ENCODE data around the gene ATP8B3.
A peak's percentile ranks its signal among the peaks of the same experiment; 100 is the strongest.

Gene ATP8B3

GRCh38 chr19:1814833-1815604 is 2.9 kb upstream of the ATP8B3 start:
- in situ Hi-C loops (cut with HindIII; ENCODE audit: low sequenced_read_pairs): no loop called here
- no peak overlapping the region for H3K4me3 ChIP-seq (ENCODE audit: low read depth, low read length)
- TF ChIP-seq, protein P1, sequence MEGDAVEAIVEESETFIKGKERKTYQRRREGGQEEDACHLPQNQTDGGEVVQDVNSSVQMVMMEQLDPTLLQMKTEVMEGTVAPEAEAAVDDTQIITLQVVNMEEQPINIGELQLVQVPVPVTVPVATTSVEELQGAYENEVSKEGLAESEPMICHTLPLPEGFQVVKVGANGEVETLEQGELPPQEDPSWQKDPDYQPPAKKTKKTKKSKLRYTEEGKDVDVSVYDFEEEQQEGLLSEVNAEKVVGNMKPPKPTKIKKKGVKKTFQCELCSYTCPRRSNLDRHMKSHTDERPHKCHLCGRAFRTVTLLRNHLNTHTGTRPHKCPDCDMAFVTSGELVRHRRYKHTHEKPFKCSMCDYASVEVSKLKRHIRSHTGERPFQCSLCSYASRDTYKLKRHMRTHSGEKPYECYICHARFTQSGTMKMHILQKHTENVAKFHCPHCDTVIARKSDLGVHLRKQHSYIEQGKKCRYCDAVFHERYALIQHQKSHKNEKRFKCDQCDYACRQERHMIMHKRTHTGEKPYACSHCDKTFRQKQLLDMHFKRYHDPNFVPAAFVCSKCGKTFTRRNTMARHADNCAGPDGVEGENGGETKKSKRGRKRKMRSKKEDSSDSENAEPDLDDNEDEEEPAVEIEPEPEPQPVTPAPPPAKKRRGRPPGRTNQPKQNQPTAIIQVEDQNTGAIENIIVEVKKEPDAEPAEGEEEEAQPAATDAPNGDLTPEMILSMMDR (IDR thresholded peaks at IDR 0.05; ENCODE audit: low read depth, low read length, missing control alignments): no peak
- DNase-seq (ENCODE audit: low read depth): no peak

DNA sequence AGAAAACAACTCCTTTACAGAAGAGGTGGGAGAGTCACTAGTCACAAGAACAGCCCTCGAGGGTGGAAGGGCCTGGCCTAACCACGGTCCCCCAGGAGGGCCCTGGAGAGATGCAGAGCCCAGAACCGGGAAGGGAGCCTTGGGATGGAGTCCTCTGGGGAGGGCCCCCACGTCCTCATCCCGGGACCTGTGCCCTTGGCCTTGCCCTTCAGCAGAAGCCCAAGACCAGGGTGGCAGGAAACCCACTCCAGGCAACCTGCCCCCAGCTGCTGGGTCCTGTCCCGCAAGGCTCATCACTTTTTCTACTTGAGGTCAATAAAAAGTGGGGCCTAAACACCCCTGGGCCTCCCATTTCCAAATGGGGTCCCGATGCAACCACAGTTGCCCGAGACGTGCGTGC is 2.3 kb upstream of the ATP8B3 start:
- DNase-seq (ENCODE audit: low read depth): no peak
- in situ Hi-C loops (cut with HindIII; ENCODE audit: low sequenced_read_pairs): no loop called here
- TF ChIP-seq, protein P1 (IDR thresholded peaks at IDR 0.05; ENCODE audit: low read depth, low read length, missing control alignments): no peak
- no peak overlapping the region for H3K4me3 ChIP-seq (ENCODE audit: low read depth, low read length)

DNA sequence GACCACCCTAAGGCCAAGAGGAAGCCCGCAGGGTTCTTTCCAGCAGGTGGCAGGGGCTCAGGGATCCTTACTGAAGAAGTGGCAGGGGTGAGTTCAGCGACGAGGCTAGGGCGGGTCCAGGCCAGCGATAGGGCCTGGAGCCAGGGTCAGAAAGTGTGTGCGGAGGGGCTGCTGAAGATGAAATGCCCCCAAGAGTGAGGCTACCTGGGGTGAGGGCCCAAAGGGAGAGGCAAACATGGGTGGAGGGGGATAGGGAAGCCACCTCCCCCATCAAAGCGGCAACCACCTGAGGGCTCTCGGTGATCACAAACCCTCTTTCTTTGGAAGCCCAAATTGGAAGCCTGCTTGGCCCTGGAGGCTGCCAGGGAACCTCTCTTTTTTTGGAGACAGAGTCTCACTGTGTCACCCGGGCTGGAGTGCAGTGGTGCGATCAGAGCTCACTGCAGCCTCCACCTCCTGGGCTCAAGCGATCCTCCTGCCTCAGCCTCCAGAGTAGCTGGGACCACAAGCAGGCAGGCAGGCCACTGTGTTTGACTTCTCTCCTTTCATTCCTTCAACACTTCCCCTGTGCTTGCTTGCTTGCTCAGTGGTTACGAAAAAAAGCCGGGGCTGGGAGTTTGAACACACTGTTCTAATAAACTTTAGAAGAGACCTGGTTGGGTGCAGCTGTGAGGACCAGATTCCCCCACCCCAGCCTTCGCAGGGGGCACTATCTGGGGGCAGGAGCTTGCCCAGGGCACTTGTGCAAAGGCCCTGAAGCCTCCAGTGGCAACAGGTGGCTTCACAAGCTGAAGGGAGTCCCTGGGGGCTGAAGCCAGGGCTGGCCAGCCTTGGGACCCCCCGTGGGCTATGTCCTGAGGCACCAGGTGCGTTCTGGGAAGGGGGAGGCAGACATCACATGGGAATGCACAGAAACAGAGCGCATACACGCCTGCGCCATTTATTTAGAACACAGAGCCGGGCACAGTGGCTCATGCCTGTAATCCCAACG is 1.4 kb upstream of the ATP8B3 start:
- in situ Hi-C loops (cut with HindIII; ENCODE audit: low sequenced_read_pairs): no loop called here
- TF ChIP-seq, protein P1 (IDR thresholded peaks at IDR 0.05; ENCODE audit: low read depth, low read length, missing control alignments): no peak
- no peak for DNase-seq (ENCODE audit: low read depth)
- H3K4me3 ChIP-seq (ENCODE audit: low read depth, low read length): peak overlapping the region; percentile 55

GRCh38 chr19:1812426-1813191 is 533 bp upstream of the ATP8B3 start:
- in situ Hi-C loops (cut with HindIII; ENCODE audit: low sequenced_read_pairs): no loop called here
- peak overlapping the region; percentile 55 for H3K4me3 ChIP-seq (ENCODE audit: low read depth, low read length)
- peak; percentile 69 for DNase-seq (ENCODE audit: low read depth)
- TF ChIP-seq, protein P1 (IDR thresholded peaks at IDR 0.05; ENCODE audit: low read depth, low read length, missing control alignments): peak; percentile 74

GRCh38 chr19:1811472-1811894 is 593 bp downstream of the ATP8B3 start:
- TF ChIP-seq, protein P1 (IDR thresholded peaks at IDR 0.05; ENCODE audit: low read depth, low read length, missing control alignments): no peak
- H3K4me3 ChIP-seq (ENCODE audit: low read depth, low read length): peak overlapping the region; percentile 55
- in situ Hi-C loops (cut with HindIII; ENCODE audit: low sequenced_read_pairs): no loop called here
- no peak for DNase-seq (ENCODE audit: low read depth)
